Activated B cell treated with CpG ODN at 0.5 μM for 24 hours (primary cell): Measurements from ENCODE around the gene CD38. TPM values are rescaled to one million over a fixed set of nuclear protein-coding genes. Genes with fewer than 3 reads are reported as not detected.

Experiments used
- ATAC-seq: fragments of 200-7000 bp; cut with Tn5 transposase; one replicate; pipeline ENCODE4 v1.10.0; 2021; ENCODE audit warnings: low read depth, mild to moderate bottlenecking, moderate library complexity
- CTCF ChIA-PET: fragments of 350-600 bp; sonication (Branson Sonifier 250); formaldehyde crosslinking; loops from one replicate; lab custom pipeline; 2021; ENCODE audit warnings: antibody characterized with exemption; lab: Charles Lee
- POLR2A ChIA-PET: fragments of 350-600 bp; sonication (Branson Sonifier 250); formaldehyde crosslinking; loops from one replicate; lab custom pipeline; 2021; ENCODE audit warnings: antibody characterized with exemption; lab: Charles Lee
- DNase-seq: peaks from one replicate; pipeline ENCODE4 v3.0.0; 2022
- H3K27ac Mint-ChIP-seq: one replicate; pipeline ENCODE4 v1.8.0; 2020; ENCODE audit warnings: mixed read lengths
- H3K27me3 Mint-ChIP-seq: one replicate; pipeline ENCODE4 v1.8.0; 2021; ENCODE audit warnings: mixed read lengths
- H3K36me3 Mint-ChIP-seq: one replicate; pipeline ENCODE4 v1.8.0; 2021; ENCODE audit warnings: low read depth, mixed read lengths
- H3K4me1 Mint-ChIP-seq: one replicate; pipeline ENCODE4 v1.8.0; 2021; ENCODE audit warnings: mixed read lengths
- H3K4me3 Mint-ChIP-seq: one replicate; pipeline ENCODE4 v1.8.0; 2020; ENCODE audit warnings: mild to moderate bottlenecking, mixed read lengths
- H3K9me3 Mint-ChIP-seq: one replicate; pipeline ENCODE4 v1.8.0; 2020; ENCODE audit warnings: mixed read lengths
- CTCF ChIP-seq: fragments of 200-600 bp; IDR thresholded peaks from one replicate; pipeline ENCODE4 v1.8.0; 2022; ENCODE audit warnings: antibody characterized with exemption, mild to moderate bottlenecking
- intact Hi-C: fragments of 100-400 bp; cut with micrococcal nuclease; formaldehyde crosslinking; loops from one replicate; pipeline ENCODE4 v1.15.1; 2024
- total RNA-seq: library from RNA; stranded (reverse); gene quantifications from 2 replicates; pipeline ENCODE4 v1.2.3, GENCODE V29; 2022

The CD38 gene
- total RNA-seq, 1 donor from 2014 or later = 5.8 TPM

GRCh38 chr4:15894393-15894792, 116.3 kb downstream of the CD38 start:
- no peak for ATAC-seq
- Mint-ChIP-seq H3K4me3 (no peak overlapping the region), H3K27ac (no peak overlapping the region), H3K36me3 (no peaks in the 10 kb centered on the region), H3K27me3 (peaks cover 11% of the 10 kb centered on the region), H3K4me1 (peaks cover 23% of the 10 kb centered on the region), H3K9me3 (no peaks in the 10 kb centered on the region)
- no peak for DNase-seq
- POLR2A ChIA-PET = no interaction called here
- intact Hi-C loops = no loop called here
- CTCF ChIA-PET = interaction anchor here (2.7 kb wide), 1 partner anchor 12 kb away, joined by 7 read pairs; no protein-coding TSS in a partner anchor
- TF ChIP-seq CTCF = no peak

GRCh38 chr4:15894921-15895916, 117.1 kb downstream of the CD38 start:
- Mint-ChIP-seq H3K27ac (no peak overlapping the region), H3K36me3 (no peaks in the 10 kb centered on the region), H3K4me1 (peaks cover 18% of the 10 kb centered on the region), H3K4me3 (no peak overlapping the region), H3K27me3 (peaks cover 11% of the 10 kb centered on the region), H3K9me3 (no peaks in the 10 kb centered on the region)
- TF ChIP-seq CTCF = no peak
- ChIA-PET POLR2A (interaction anchor here (0.7 kb wide), 1 partner anchor 48 kb away, joined by 4 read pairs; no protein-coding TSS in a partner anchor), CTCF (interaction anchor here (2.7 kb wide), 1 partner anchor 13 kb away, joined by 7 read pairs; no protein-coding TSS in a partner anchor)
- intact Hi-C loops = no loop called here
- ATAC-seq (no peak), DNase-seq (no peak)

- no peak overlapping the region for H3K4me3 Mint-ChIP-seq
- no peak for TF ChIP-seq CTCF
- ChIA-PET POLR2A (no interaction called here), CTCF (interaction anchor here (0.6 kb wide), 1 partner anchor 14 kb away, joined by 3 read pairs; no protein-coding TSS in a partner anchor)
- ATAC-seq = no peak
- no peak for DNase-seq
- peaks cover 3% of the 10 kb centered on the region for H3K27me3 Mint-ChIP-seq
- no peaks in the 10 kb centered on the region for H3K4me1 Mint-ChIP-seq
- no peaks in the 10 kb centered on the region for H3K9me3 Mint-ChIP-seq
- H3K27ac Mint-ChIP-seq = no peak overlapping the region
- intact Hi-C loops = no loop called here
- no peaks in the 10 kb centered on the region for H3K36me3 Mint-ChIP-seq
Measured at GRCh38 chr4:15897577-15897976, 119.4 kb downstream of the CD38 start.

- Mint-ChIP-seq H3K9me3 (no peaks in the 10 kb centered on the region), H3K4me3 (no peak overlapping the region), H3K27me3 (peaks cover 3% of the 10 kb centered on the region), H3K4me1 (no peaks in the 10 kb centered on the region), H3K27ac (no peak overlapping the region), H3K36me3 (no peaks in the 10 kb centered on the region)
- CTCF ChIA-PET = no interaction called here
- intact Hi-C loops = no loop called here
- ATAC-seq (no peak), DNase-seq (no peak)
- TF ChIP-seq CTCF = no peak
- POLR2A ChIA-PET = no interaction called here
Measured at GRCh38 chr4:15898902-15899301, 120.8 kb downstream of the CD38 start.

- H3K36me3 Mint-ChIP-seq = no peaks in the 10 kb centered on the region
- DNase-seq = no peak
- intact Hi-C loops = no loop called here
- no peaks in the 10 kb centered on the region for H3K4me1 Mint-ChIP-seq
- no peaks in the 10 kb centered on the region for H3K9me3 Mint-ChIP-seq
- TF ChIP-seq CTCF = no peak
- no peak overlapping the region for H3K4me3 Mint-ChIP-seq
- POLR2A ChIA-PET = no interaction called here
- H3K27me3 Mint-ChIP-seq = peaks cover 9% of the 10 kb centered on the region
- no peak for ATAC-seq
- CTCF ChIA-PET = no interaction called here
- no peak overlapping the region for H3K27ac Mint-ChIP-seq
Measured at GRCh38 chr4:15899511-15899910, 121.4 kb downstream of the CD38 start.
